Right renal cortex interstitium (tissue), 3 donors: ENCODE data around the gene DCX. TPM values are rescaled to one million over a fixed set of nuclear protein-coding genes. Genes with fewer than 3 reads are reported as not detected.

Experiments
- DNase-seq, 3 donors: peaks; one replicate each; pipeline ENCODE4 v3.0.0-alpha.2; 2013; ENCODE audit warnings: low read depth in 3 of 3, low spot score in 2 of 3
- polyA plus RNA-seq, 3 donors: library from polyadenylated mRNA; unstranded; fragments of 120-200 nt; gene quantifications; one replicate each; pipeline ENCODE4 v1.2.1, GENCODE V29; 2013; ENCODE audit not compliant: insufficient read length in 3 of 3

The DCX gene
- 1 to 10 TPM; 1.8 to 2.8 (median 1.8) TPM for polyA plus RNA-seq

GRCh38 chrX:111411983-111412382 lies at the start of gene DCX:
Gene DCX, minus strand, starts transcription at chrX:111412192. Its CDS starts 1,794 bp downstream, at chrX:111410398.
- no peak for DNase-seq

- DNase-seq: no peak
These were observed 48.6 kb upstream of the DCX start for GRCh38 chrX:111460607-111461006.

DNA sequence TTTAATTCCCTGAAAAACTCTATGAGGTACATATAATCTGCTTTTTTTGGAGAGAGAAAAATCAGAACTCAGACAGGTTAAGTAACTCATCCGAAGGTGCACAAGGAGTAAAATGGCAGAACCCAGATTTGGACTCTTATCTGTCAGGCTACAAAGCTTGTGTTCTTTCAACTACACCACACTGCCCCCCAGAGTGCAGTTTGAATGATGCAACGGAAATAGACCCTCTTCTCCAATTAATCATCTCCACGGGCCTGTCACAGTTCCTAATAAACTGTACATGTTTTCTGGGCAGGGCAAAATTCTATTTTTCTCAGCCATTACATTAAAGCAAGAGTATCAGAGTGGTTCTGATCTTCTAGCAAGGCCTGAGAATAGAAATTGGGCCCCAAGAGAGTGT lies 35.3 kb upstream of the DCX start:
- no peak for DNase-seq

GRCh38 chrX:111445485-111445884 lies 33.5 kb upstream of the DCX start:
- peak in 2 of 3 donors; percentile 2 to 23 for DNase-seq

- no peak for DNase-seq
These were observed 32.9 kb upstream of the DCX start for GRCh38 chrX:111444881-111445280.

DNA sequence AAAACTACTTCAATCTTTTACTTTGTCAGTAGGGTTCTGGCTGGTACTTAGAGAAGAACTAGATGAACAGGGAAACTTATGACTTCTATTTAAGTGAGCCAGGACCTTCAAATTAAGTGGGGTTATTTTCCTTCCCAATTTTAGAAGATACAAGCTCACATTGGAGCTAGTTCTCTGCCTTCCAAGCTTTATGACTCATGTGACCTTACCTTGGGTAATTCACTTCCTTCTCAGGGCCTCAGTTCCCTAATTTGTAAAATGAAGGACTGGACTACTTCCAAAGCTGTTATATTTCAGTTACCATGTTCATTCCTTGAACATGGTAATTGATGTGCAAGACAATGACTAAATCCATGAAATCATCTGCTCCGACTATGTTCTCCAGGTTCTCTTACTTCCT lies 32.0 kb upstream of the DCX start:
- DNase-seq: no peak

- DNase-seq: no peak
These were observed 30.8 kb upstream of the DCX start for GRCh38 chrX:111442791-111443190.

- DNase-seq: no peak
These were observed 23.5 kb upstream of the DCX start for GRCh38 chrX:111435469-111435868.

- no peak for DNase-seq
These were observed 19.0 kb upstream of the DCX start for GRCh38 chrX:111431001-111431400.

- no peak for DNase-seq
These were observed 435 bp downstream of the DCX start for GRCh38 chrX:111411557-111411956.

GRCh38 chrX:111410590-111411078 lies 1.4 kb downstream of the DCX start:
- no peak for DNase-seq

GRCh38 chrX:111409326-111409725 lies 2.7 kb downstream of the DCX start:
- DNase-seq: no peak

DNA sequence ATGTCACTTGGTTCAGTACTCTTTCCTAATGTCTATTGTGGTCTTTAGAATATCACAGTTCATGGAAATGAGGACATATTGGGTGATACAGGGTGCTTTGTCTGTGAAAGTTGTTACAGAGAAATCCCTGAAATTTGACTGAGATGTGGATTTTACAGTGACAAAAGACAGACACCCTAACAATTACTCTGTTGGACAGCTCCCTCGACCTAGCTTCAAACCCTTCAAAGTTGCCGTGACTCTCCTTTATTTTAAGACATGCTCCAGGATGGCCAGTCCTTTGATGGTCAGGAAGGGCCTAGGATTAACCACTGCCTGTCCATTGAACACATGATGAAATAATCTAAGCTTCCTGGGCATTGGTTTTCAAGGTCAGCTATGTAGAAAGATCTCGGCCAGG lies 4.0 kb downstream of the DCX start:
- DNase-seq: no peak

DNA sequence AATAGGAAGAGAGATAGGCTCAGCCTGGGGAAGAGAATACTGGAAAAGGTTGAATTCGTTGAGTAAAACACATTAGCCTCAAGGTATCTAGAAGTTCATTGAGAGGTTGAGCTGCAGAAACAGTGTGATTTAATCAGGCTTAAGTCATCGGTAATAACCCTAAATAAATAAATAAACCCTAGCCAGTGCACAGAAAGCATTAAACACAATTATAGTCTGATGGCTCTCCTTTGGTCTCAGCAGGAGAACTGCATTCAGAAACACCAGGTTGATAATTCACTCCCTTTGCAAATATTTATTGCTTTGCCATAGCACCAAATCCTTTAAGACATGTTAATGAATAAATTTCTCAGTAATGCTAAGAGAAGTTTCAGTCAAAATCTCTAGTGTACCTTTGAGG lies 9.6 kb downstream of the DCX start:
- DNase-seq: no peak

- no peak for DNase-seq
These were observed 16.8 kb downstream of the DCX start for GRCh38 chrX:111395149-111395548.

- DNase-seq: no peak
These were observed 17.4 kb downstream of the DCX start for GRCh38 chrX:111394569-111394968.

GRCh38 chrX:111387470-111388070 lies 24.4 kb downstream of the DCX start:
- DNase-seq: no peak

- no peak for DNase-seq
These were observed 25.3 kb downstream of the DCX start for GRCh38 chrX:111386615-111387233.

GRCh38 chrX:111386077-111386476 lies 25.9 kb downstream of the DCX start:
- DNase-seq: no peak

DNA sequence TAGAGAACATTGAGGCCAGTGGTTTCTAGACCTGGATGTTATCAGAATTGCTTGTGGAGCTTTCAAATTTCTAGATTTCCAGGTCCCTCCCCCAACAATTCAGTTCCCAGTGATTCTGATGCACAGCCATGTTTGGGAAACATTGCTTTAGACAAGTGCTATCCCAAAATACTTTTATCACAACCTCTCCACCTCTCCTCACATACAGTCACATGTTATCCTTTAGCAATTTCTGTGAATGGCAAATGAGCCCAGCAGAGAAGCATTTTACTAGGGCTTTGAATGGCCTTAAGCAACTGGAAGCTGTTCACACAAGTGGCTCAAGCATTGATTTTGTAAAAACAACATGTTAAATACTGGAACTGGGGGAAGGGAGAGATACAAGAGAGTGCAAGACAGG lies 29.7 kb downstream of the DCX start:
- DNase-seq: no peak

GRCh38 chrX:111376897-111377578 lies 35.0 kb downstream of the DCX start:
- no peak for DNase-seq

DNA sequence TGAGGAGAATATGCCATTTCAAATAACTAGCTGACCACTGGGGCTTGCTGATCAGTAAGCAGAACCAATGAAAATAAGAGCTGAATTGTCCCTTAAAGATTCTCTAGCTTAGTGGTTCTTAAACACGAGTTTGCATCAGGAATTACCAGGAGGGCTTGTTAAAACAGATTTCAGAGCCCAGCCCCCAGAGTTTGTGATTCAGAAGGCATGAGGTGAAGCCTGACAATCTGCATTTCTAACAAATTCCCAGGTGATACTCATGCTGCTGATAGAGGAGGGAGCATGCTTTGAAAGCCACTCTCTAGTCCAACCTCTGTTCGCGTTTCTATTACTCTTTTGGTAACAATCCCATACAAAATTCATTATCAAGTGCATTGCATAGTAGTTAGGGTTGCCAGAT lies 35.5 kb downstream of the DCX start:
- no peak for DNase-seq
